Suprapubic skin (tissue), 4 donors: ENCODE measurements around the gene LRRC43. TPM values are rescaled to one million over a fixed set of nuclear protein-coding genes. Genes with fewer than 3 reads are reported as not detected.

ENCODE experiments used
- DNase-seq, 2 donors: peaks; one replicate each; pipeline ENCODE4 v3.0.0-alpha.2; 2019; ENCODE audit warnings: low spot score in 2 of 2
- H3K27ac ChIP-seq: fragments of 200-600 bp; sonication (generic); one replicate; pipeline ENCODE4 v1.5.1; 2019
- H3K27me3 ChIP-seq: fragments of 200-600 bp; sonication (generic); one replicate; pipeline ENCODE4 v1.5.1; 2019
- H3K36me3 ChIP-seq: fragments of 200-600 bp; sonication (generic); one replicate; pipeline ENCODE4 v1.5.1; 2019
- H3K4me1 ChIP-seq: fragments of 200-600 bp; sonication (generic); one replicate; pipeline ENCODE4 v1.5.1; 2019
- H3K4me3 ChIP-seq: fragments of 200-600 bp; sonication (generic); one replicate; pipeline ENCODE4 v1.5.1; 2019; ENCODE audit warnings: mild to moderate bottlenecking
- H3K9me3 ChIP-seq: fragments of 200-600 bp; sonication (generic); one replicate; pipeline ENCODE4 v1.5.1; 2019
- CTCF ChIP-seq, 2 donors: fragments of 200-600 bp in 1 of 2; fragments of 450-650 bp in 1 of 2; sonication (generic) in 1 of 2; IDR thresholded peaks; one replicate each; pipeline ENCODE4 v1.5.1; 2016 to 2019; ENCODE audit warnings: antibody characterized with exemption in 2 of 2, mild to moderate bottlenecking in 1 of 2, moderate library complexity in 1 of 2
- EP300 ChIP-seq: sonication (generic); formaldehyde crosslinking; IDR thresholded peaks from one replicate; pipeline ENCODE4 v1.6.1; 2017; ENCODE audit warnings: antibody characterized with exemption
- POLR2A ChIP-seq, 2 donors: fragments of 450-650 bp; IDR thresholded peaks; one replicate each; pipeline ENCODE4 v1.6.1; 2017; ENCODE audit warnings: antibody characterized with exemption in 2 of 2, mild to moderate bottlenecking in 2 of 2, moderate library complexity in 2 of 2
- POLR2AphosphoS5 ChIP-seq, 3 donors: sonication (generic); formaldehyde crosslinking; IDR thresholded peaks; one replicate each; pipeline ENCODE4 v1.6.1; 2017; ENCODE audit warnings: antibody characterized with exemption in 3 of 3
- WGBS: methylation state at CpG from one replicate; pipeline ENCODE4 v1.1.5; 2018; 5-methylcytosine and 5-hydroxymethylcytosine counted together
- total RNA-seq, 4 donors: library from RNA; depleted of rRNA; stranded (reverse); fragments of >200 nt; gene quantifications; one replicate each; pipeline ENCODE4 v1.1.0, GENCODE V29; 2016

LRRC43 gene
- total RNA-seq, 4 donors from 2014 or later: 1.1 TPM; not detected in 3

GRCh38 chr12:122226366-122227125 is 43.6 kb downstream of the LRRC43 start:
- Histone ChIP-seq H3K4me3 (peak overlapping the region; percentile 93), H3K27ac (no peak overlapping the region), H3K36me3 (peaks cover 25% of the 10 kb centered on the region), H3K4me1 (peaks cover 23% of the 10 kb centered on the region), H3K27me3 (no peaks in the 10 kb centered on the region), H3K9me3 (no peaks in the 10 kb centered on the region)
- DNase-seq: no peak
- 26% methylated on average over 10 of the region's 55 CpGs for WGBS
- TF ChIP-seq EP300 (no peak), POLR2AphosphoS5 (IDR thresholded peaks at IDR 0.05) (peak in 1 of 3 donors; percentile 42), POLR2A (IDR thresholded peaks at IDR 0.05) (no peak), CTCF (IDR thresholded peaks at IDR 0.05) (no peak)

- Histone ChIP-seq H3K9me3 (no peaks in the 10 kb centered on the region), H3K4me3 (no peak overlapping the region), H3K4me1 (peaks cover 23% of the 10 kb centered on the region), H3K27ac (no peak overlapping the region), H3K36me3 (peaks cover 29% of the 10 kb centered on the region), H3K27me3 (no peaks in the 10 kb centered on the region)
- peak in 1 of 2 donors; percentile 64 for DNase-seq
- 90% methylated on average over 17 of the region's 17 CpGs for WGBS
- TF ChIP-seq EP300: no peak
- TF ChIP-seq POLR2AphosphoS5 (IDR thresholded peaks at IDR 0.05): no peak
- TF ChIP-seq POLR2A (IDR thresholded peaks at IDR 0.05): no peak
- TF ChIP-seq CTCF (IDR thresholded peaks at IDR 0.05): no peak
These were observed 44.4 kb downstream of the LRRC43 start for GRCh38 chr12:122227341-122227740.

GRCh38 chr12:122228092-122228491 is 45.2 kb downstream of the LRRC43 start:
- no peak for TF ChIP-seq EP300
- TF ChIP-seq POLR2A (IDR thresholded peaks at IDR 0.05): no peak
- TF ChIP-seq POLR2AphosphoS5 (IDR thresholded peaks at IDR 0.05): no peak
- TF ChIP-seq CTCF (IDR thresholded peaks at IDR 0.05): no peak
- H3K36me3 ChIP-seq: peaks cover 31% of the 10 kb centered on the region
- WGBS: 90% methylated on average over 5 of the region's 5 CpGs
- no peak overlapping the region for H3K27ac ChIP-seq
- no peaks in the 10 kb centered on the region for H3K9me3 ChIP-seq
- H3K27me3 ChIP-seq: no peaks in the 10 kb centered on the region
- no peak for DNase-seq
- H3K4me3 ChIP-seq: no peak overlapping the region
- peaks cover 23% of the 10 kb centered on the region for H3K4me1 ChIP-seq

- H3K4me3 ChIP-seq: no peak overlapping the region
- H3K9me3 ChIP-seq: no peaks in the 10 kb centered on the region
- no peak overlapping the region for H3K27ac ChIP-seq
- H3K36me3 ChIP-seq: peaks cover 53% of the 10 kb centered on the region
- H3K4me1 ChIP-seq: peaks cover 9% of the 10 kb centered on the region
- no peak for DNase-seq
- WGBS: 78% methylated on average over 6 of the region's 6 CpGs
- no peaks in the 10 kb centered on the region for H3K27me3 ChIP-seq
- TF ChIP-seq EP300: no peak
- no peak for TF ChIP-seq CTCF (IDR thresholded peaks at IDR 0.05)
- TF ChIP-seq POLR2AphosphoS5 (IDR thresholded peaks at IDR 0.05): no peak
- TF ChIP-seq POLR2A (IDR thresholded peaks at IDR 0.05): no peak
These were observed 47.9 kb downstream of the LRRC43 start for GRCh38 chr12:122230798-122231197.

GRCh38 chr12:122232691-122233090 is 49.8 kb downstream of the LRRC43 start:
- Histone ChIP-seq H3K4me1 (no peaks in the 10 kb centered on the region), H3K27me3 (no peaks in the 10 kb centered on the region), H3K4me3 (no peak overlapping the region), H3K36me3 (peaks cover 64% of the 10 kb centered on the region), H3K9me3 (no peaks in the 10 kb centered on the region), H3K27ac (no peak overlapping the region)
- 94% methylated on average over 10 of the region's 10 CpGs for WGBS
- TF ChIP-seq POLR2AphosphoS5 (IDR thresholded peaks at IDR 0.05) (no peak), CTCF (IDR thresholded peaks at IDR 0.05) (no peak), POLR2A (IDR thresholded peaks at IDR 0.05) (no peak), EP300 (no peak)
- no peak for DNase-seq
